GM19193 (cell line): ENCODE data around the gene LHX4.

Source experiments
- POLR2A ChIP-seq: IDR thresholded peaks from 4 replicates; pipeline ENCODE4 v1.6.1; 2011; ENCODE audit not compliant: insufficient read depth, insufficient read length; ENCODE audit errors: extremely low read depth

LHX4 gene

GRCh38 chr1:180211156-180211859 lies 18.8 kb upstream of the LHX4 start:
- no peak for TF ChIP-seq POLR2A

- no peak for TF ChIP-seq POLR2A
These were observed 18.2 kb upstream of the LHX4 start for GRCh38 chr1:180211860-180212229.

GRCh38 chr1:180213401-180214170 lies 16.5 kb upstream of the LHX4 start:
- TF ChIP-seq POLR2A: no peak

GRCh38 chr1:180215856-180216625 lies 14.0 kb upstream of the LHX4 start:
- TF ChIP-seq POLR2A: no peak

- TF ChIP-seq POLR2A: no peak
These were observed 13.1 kb upstream of the LHX4 start for GRCh38 chr1:180217006-180217405.

GRCh38 chr1:180218806-180219765 lies 11.0 kb upstream of the LHX4 start:
- TF ChIP-seq POLR2A: no peak

GRCh38 chr1:180219776-180220175 lies 10.3 kb upstream of the LHX4 start:
- no peak for TF ChIP-seq POLR2A

GRCh38 chr1:180221462-180221861 lies 8.6 kb upstream of the LHX4 start:
- TF ChIP-seq POLR2A: no peak

GRCh38 chr1:180224902-180225301 lies 5.2 kb upstream of the LHX4 start:
- no peak for TF ChIP-seq POLR2A

- no peak for TF ChIP-seq POLR2A
These were observed 4.7 kb upstream of the LHX4 start for GRCh38 chr1:180225403-180225802.

- TF ChIP-seq POLR2A: no peak
These were observed 2.0 kb upstream of the LHX4 start for GRCh38 chr1:180227861-180228647.

- TF ChIP-seq POLR2A: no peak
These were observed 1.2 kb upstream of the LHX4 start for GRCh38 chr1:180228648-180229482.

- TF ChIP-seq POLR2A: no peak
These were observed 339 bp downstream of the LHX4 start for GRCh38 chr1:180230416-180230790.

GRCh38 chr1:180230791-180231505 lies 884 bp downstream of the LHX4 start:
- no peak for TF ChIP-seq POLR2A
